Epithelial cell of esophagus (primary cell): Measurements from ENCODE around the gene PCBP2.

Experiments
- DNase-seq: peaks from one replicate; pipeline ENCODE4 v3.0.0; 2010; ENCODE audit warnings: low read depth
- H3K4me3 ChIP-seq: 2 replicates; pipeline ENCODE4 v1.5.1; 2011; ENCODE audit warnings: mild to moderate bottlenecking, low read length, control low read depth
- CTCF ChIP-seq: IDR thresholded peaks from 2 replicates; pipeline ENCODE4 v1.5.1; 2011; ENCODE audit warnings: low read depth, mild to moderate bottlenecking, low read length, control low read depth, inconsistent platforms; ENCODE audit not compliant: insufficient read depth; ENCODE audit errors: missing control alignments

The PCBP2 gene

GRCh38 chr12:53504004-53504920 lies 52.4 kb downstream of the PCBP2 start:
- H3K4me3 ChIP-seq = no peak overlapping the region
- DNase-seq = no peak
- TF ChIP-seq CTCF = no peak

GRCh38 chr12:53505086-53505485 lies 53.2 kb downstream of the PCBP2 start:
- H3K4me3 ChIP-seq = no peak overlapping the region
- no peak for DNase-seq
- TF ChIP-seq CTCF = no peak

GRCh38 chr12:53505555-53506449 lies 53.9 kb downstream of the PCBP2 start:
- no peak overlapping the region for H3K4me3 ChIP-seq
- no peak for TF ChIP-seq CTCF
- DNase-seq = no peak

- no peak overlapping the region for H3K4me3 ChIP-seq
- DNase-seq = no peak
- TF ChIP-seq CTCF = no peak
These were observed 54.5 kb downstream of the PCBP2 start for GRCh38 chr12:53506450-53506785.

GRCh38 chr12:53506881-53507602 lies 55.1 kb downstream of the PCBP2 start, which contains the start of gene NPFF:
Gene NPFF (minus strand): TSS chr12:53507484. CDS start chr12:53507474, 10 bp downstream.
- no peak for TF ChIP-seq CTCF
- H3K4me3 ChIP-seq = no peak within 1 kb of the TSS
- DNase-seq = no peak

GRCh38 chr12:53507603-53507885 lies 55.6 kb downstream of the PCBP2 start:
- no peak overlapping the region for H3K4me3 ChIP-seq
- no peak for TF ChIP-seq CTCF
- DNase-seq = no peak
